IMR-90 (cell line): ENCODE results near the gene TSR3. TPM values are rescaled to one million over a fixed set of nuclear protein-coding genes. Genes with fewer than 3 reads are reported as not detected.

Experiments
- ATAC-seq: fragments of 200-7000 bp; cut with Tn5 transposase; 2 replicates; pipeline ENCODE4 v1.9.1; 2020; ENCODE audit warnings: low read depth, mild to moderate bottlenecking, moderate library complexity
- BruUV-seq: library from RNA; stranded (reverse); fragments of 400-500 nt; replicated peaks from 2 replicates; lab custom pipeline; 2021; lab: Mats Ljungman, UMichigan
- CTCF ChIA-PET: fragments of 300-600 bp; formaldehyde crosslinking; extraction: SDS; loops from one replicate; lab custom pipeline; 2021; ENCODE audit warnings: antibody characterized with exemption; lab: Yijun Ruan, JAX
- POLR2A ChIA-PET: fragments of 300-600 bp; sonication (Branson Sonifier 250); formaldehyde crosslinking; loops from one replicate; lab custom pipeline; 2022; ENCODE audit warnings: antibody characterized with exemption; ENCODE audit not compliant: unreplicated experiment; lab: Charles Lee
- DNase-seq: peaks from one replicate; pipeline ENCODE4 v3.0.0; 2013
- H2AFZ ChIP-seq: replicated peaks from 2 replicates; pipeline ENCODE3; 2013; ENCODE audit warnings: low read length, mild to moderate bottlenecking; ENCODE audit not compliant: poor library complexity
- H2AK5ac ChIP-seq: 2 replicates; pipeline ENCODE4 v1.6.1; 2013; ENCODE audit warnings: low read depth, low read length, inconsistent platforms
- H2AK9ac ChIP-seq: replicated peaks from 2 replicates; pipeline ENCODE3; 2013; ENCODE audit warnings: mild to moderate bottlenecking, low read depth, low read length, moderate library complexity; ENCODE audit not compliant: poor library complexity
- H2BK120ac ChIP-seq: 2 replicates; pipeline ENCODE4 v1.6.1; 2013; ENCODE audit warnings: low read depth, low read length, inconsistent platforms
- H2BK15ac ChIP-seq: 3 replicates; pipeline ENCODE4 v1.6.1; 2013; ENCODE audit warnings: low read depth, low read length, inconsistent platforms
- H2BK20ac ChIP-seq: 2 replicates; pipeline ENCODE4 v1.6.1; 2013; ENCODE audit warnings: low read depth, mild to moderate bottlenecking, inconsistent platforms, low read length, moderate library complexity
- H2BK5ac ChIP-seq: 2 replicates; pipeline ENCODE4 v1.6.1; 2013; ENCODE audit warnings: mild to moderate bottlenecking, low read depth, low read length, inconsistent platforms; ENCODE audit not compliant: poor library complexity, severe bottlenecking
- H3K14ac ChIP-seq: replicated peaks from 2 replicates; pipeline ENCODE4 v1.6.1; 2013; ENCODE audit warnings: low read depth, low read length, inconsistent platforms
- H3K18ac ChIP-seq: 2 replicates; pipeline ENCODE4 v1.6.1; 2013; ENCODE audit warnings: low read depth, low read length, control low read depth
- H3K23ac ChIP-seq: 2 replicates; pipeline ENCODE4 v1.6.1; 2013; ENCODE audit warnings: low read depth, low read length, inconsistent platforms
- H3K27ac ChIP-seq: 2 replicates; pipeline ENCODE4 v1.5.1; 2013; ENCODE audit warnings: mild to moderate bottlenecking, control low read depth, low read length; ENCODE audit not compliant: insufficient read depth
- H3K27me3 ChIP-seq: 2 replicates; pipeline ENCODE4 v1.6.1; 2013; ENCODE audit warnings: low read length; ENCODE audit not compliant: control insufficient read depth, insufficient read depth
- H3K36me3 ChIP-seq: 2 replicates; pipeline ENCODE4 v1.6.1; 2013; ENCODE audit warnings: low read length, mixed read lengths; ENCODE audit not compliant: control insufficient read depth, insufficient read depth
- H3K4ac ChIP-seq: 2 replicates; pipeline ENCODE4 v1.6.1; 2013; ENCODE audit warnings: low read depth, low read length, inconsistent platforms
- H3K4me1 ChIP-seq: 2 replicates; pipeline ENCODE4 v1.6.1; 2013; ENCODE audit warnings: low read length, mixed read lengths; ENCODE audit not compliant: control insufficient read depth, insufficient read depth
- H3K4me2 ChIP-seq: 2 replicates; pipeline ENCODE4 v1.6.1; 2013; ENCODE audit warnings: low read depth, mild to moderate bottlenecking, control low read depth, low read length, moderate library complexity
- H3K4me3 ChIP-seq: 2 replicates; pipeline ENCODE4 v1.5.1; 2013; ENCODE audit warnings: low read depth, mild to moderate bottlenecking, control low read depth, low read length, moderate library complexity; ENCODE audit not compliant: insufficient read depth
- H3K56ac ChIP-seq: 2 replicates; pipeline ENCODE4 v1.6.1; 2013; ENCODE audit warnings: low read length, inconsistent platforms; ENCODE audit not compliant: insufficient read depth; ENCODE audit errors: extremely low read depth
- H3K79me1 ChIP-seq, 2 experiments: 2 replicates each; pipeline ENCODE4 v1.6.1; 2013; ENCODE audit warnings: low read length in 2 of 2, inconsistent platforms in 1 of 2, low read depth in 1 of 2
- H3K9ac ChIP-seq: 2 replicates; pipeline ENCODE4 v1.6.1; 2013; ENCODE audit warnings: low read depth, low read length, control low read depth
- H3K9me1 ChIP-seq: 2 replicates; pipeline ENCODE4 v1.6.1; 2013; ENCODE audit warnings: low read length, inconsistent platforms; ENCODE audit not compliant: insufficient read depth
- H3K9me3 ChIP-seq: 2 replicates; pipeline ENCODE4 v1.6.1; 2013; ENCODE audit warnings: low read length; ENCODE audit not compliant: control insufficient read depth, insufficient read depth
- H4K20me1 ChIP-seq: 2 replicates; pipeline ENCODE4 v1.6.1; 2013; ENCODE audit warnings: low read length, inconsistent platforms; ENCODE audit not compliant: insufficient read depth
- H4K5ac ChIP-seq: 2 replicates; pipeline ENCODE4 v1.6.1; 2013; ENCODE audit warnings: mild to moderate bottlenecking, low read depth, low read length, control low read depth
- H4K8ac ChIP-seq, 2 experiments: 2 replicates each; pipeline ENCODE4 v1.6.1; 2013; ENCODE audit warnings: low read depth in 2 of 2, low read length in 2 of 2, control low read depth in 1 of 2, inconsistent platforms in 1 of 2
- H4K91ac ChIP-seq: 2 replicates; pipeline ENCODE4 v1.6.1; 2013; ENCODE audit warnings: low read depth, low read length, inconsistent platforms; ENCODE audit not compliant: insufficient read depth
- POLR2A ChIP-seq: IDR thresholded peaks from 2 replicates; pipeline ENCODE4 v1.6.1; 2012; ENCODE audit warnings: mild to moderate bottlenecking, low read depth, low read length
- RCOR1 ChIP-seq: IDR thresholded peaks from 2 replicates; pipeline ENCODE4 v1.6.1; 2012; ENCODE audit warnings: mild to moderate bottlenecking, low read length, improper control_type of control experiment; ENCODE audit not compliant: insufficient replicate concordance
- WGBS, 2 experiments: methylation state at CpG; one replicate each; pipeline versions ENCODE4 v1.1.5 to v1.1.7; 2013; ENCODE audit warnings: missing lambda C conversion rate in 2 of 2; ENCODE audit not compliant: insufficient read length in 1 of 2; ENCODE audit errors: extremely low coverage in 2 of 2; 5-methylcytosine and 5-hydroxymethylcytosine counted together
- dilution Hi-C: fragments of 300-500 bp; cut with HindIII; formaldehyde crosslinking; loops from one replicate; pipeline ENCODE4 v1.14.3; 2018; ENCODE audit warnings: low sequenced_read_pairs; ENCODE audit not compliant: unreplicated experiment
- in situ Hi-C: fragments of 300-500 bp; cut with MboI; formaldehyde crosslinking; loops from 3 replicates; pipeline ENCODE4 v1.14.3; 2019; ENCODE audit warnings: low sequenced_read_pairs, inconsistent platforms, mixed read lengths
- intact Hi-C: fragments of 100-400 bp; cut with micrococcal nuclease; formaldehyde crosslinking; loops from 2 replicates; pipeline ENCODE4 v1.10.0; 2022
- polyA plus RNA-seq, 3 experiments: library from polyadenylated mRNA; depleted of rRNA; stranded (reverse); fragments of >200 nt; gene quantifications; 2 replicates each; pipeline ENCODE4 v1.2.3, GENCODE V29; 2012; ENCODE audit warnings: low replicate concordance in 1 of 3
- total RNA-seq: library from RNA; depleted of rRNA; stranded (reverse); fragments of >200 nt; gene quantifications from 2 replicates; pipeline ENCODE4 v1.2.3, GENCODE V29; 2012

TSR3 gene
- total and polyA plus RNA-seq, 2 of the 4 experiments (the other 2 are of a cell fraction), result 38.0 to 52.9 TPM

GRCh38 chr16:1349951-1350350 lies 1.7 kb downstream of the TSR3 start:
- BruUV-seq, result no TSS peak
- Histone ChIP-seq H3K9me3 (no peaks in the 10 kb centered on the region), H3K9ac (no peak overlapping the region), H2AFZ (no peak overlapping the region), H3K18ac (no peak overlapping the region), H4K91ac (no peak overlapping the region), H4K5ac (no peak overlapping the region), H3K56ac (no peak overlapping the region), H3K27me3 (no peaks in the 10 kb centered on the region), H3K27ac (no peak overlapping the region), H4K20me1 (peaks cover 9% of the 10 kb centered on the region), H2BK5ac (no peak overlapping the region), H3K79me1 (peaks cover 21 to 51% of the 10 kb centered on the region in 2 experiments), H2AK5ac (no peak overlapping the region), H3K9me1 (no peaks in the 10 kb centered on the region), H3K4me2 (no peak overlapping the region), H3K4me3 (no peak overlapping the region), H3K36me3 (peaks cover 25% of the 10 kb centered on the region), H3K4ac (no peak overlapping the region), H2AK9ac (peak overlapping the region; percentile 28), H3K14ac (no peak overlapping the region), H2BK15ac (no peak overlapping the region), H2BK20ac (no peak overlapping the region), H3K23ac (no peak overlapping the region), H3K4me1 (peaks cover 9% of the 10 kb centered on the region), H2BK120ac (no peak overlapping the region), H4K8ac (no peak overlapping the region)
- DNase-seq (no peak), ATAC-seq (no peak)
- TF ChIP-seq RCOR1, result no peak
- TF ChIP-seq POLR2A, result no peak
- intact Hi-C loops (no loop called here), dilution Hi-C loops (no loop called here), in situ Hi-C loops (no loop called here)
- ChIA-PET CTCF (no interaction called here), POLR2A (no interaction called here)
- 91% methylated on average over 9 of the region's 17 CpGs; no CpG with 5 or more reads in 1 of the 2 experiments for WGBS, 2 experiments
